Central memory CD4-positive, alpha-beta T cell (primary cell): Measurements from ENCODE around the gene NRL.

Experiments
- DNase-seq: peaks from one replicate; pipeline ENCODE4 v3.0.0; 2022

The NRL gene

DNA sequence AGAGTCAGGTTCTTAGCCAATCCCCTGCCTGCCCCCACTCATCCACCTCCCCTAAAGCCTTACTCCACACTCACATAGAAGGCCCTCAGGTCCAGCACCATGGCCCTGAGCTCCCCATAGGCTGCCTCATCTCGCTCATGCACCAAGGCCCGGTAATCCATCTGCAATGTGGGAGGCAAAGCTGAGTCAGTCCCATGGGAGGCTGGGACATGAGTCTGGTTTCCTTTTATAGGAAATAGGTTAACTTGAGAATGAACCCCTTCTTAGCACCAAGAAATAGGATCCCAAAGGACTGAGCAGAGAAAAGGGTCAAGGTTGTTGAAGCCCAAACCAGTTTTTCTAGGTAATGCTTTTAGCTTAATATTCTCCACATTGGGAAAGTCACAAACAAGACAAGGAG, 28.8 kb upstream of the NRL start:
- DNase-seq, result no peak

- DNase-seq, result peak; percentile 99
These were observed 26.5 kb upstream of the NRL start, which contains the start of gene EMC9 for GRCh38 chr14:24141097-24141880. EMC9 (minus strand) TSS chr14:24141591; CDS start chr14:24141304, 287 bp downstream.

GRCh38 chr14:24139272-24139934, 24.7 kb upstream of the NRL start:
- no peak for DNase-seq

- no peak for DNase-seq
These were observed 23.9 kb upstream of the NRL start for GRCh38 chr14:24138396-24139271.

DNA sequence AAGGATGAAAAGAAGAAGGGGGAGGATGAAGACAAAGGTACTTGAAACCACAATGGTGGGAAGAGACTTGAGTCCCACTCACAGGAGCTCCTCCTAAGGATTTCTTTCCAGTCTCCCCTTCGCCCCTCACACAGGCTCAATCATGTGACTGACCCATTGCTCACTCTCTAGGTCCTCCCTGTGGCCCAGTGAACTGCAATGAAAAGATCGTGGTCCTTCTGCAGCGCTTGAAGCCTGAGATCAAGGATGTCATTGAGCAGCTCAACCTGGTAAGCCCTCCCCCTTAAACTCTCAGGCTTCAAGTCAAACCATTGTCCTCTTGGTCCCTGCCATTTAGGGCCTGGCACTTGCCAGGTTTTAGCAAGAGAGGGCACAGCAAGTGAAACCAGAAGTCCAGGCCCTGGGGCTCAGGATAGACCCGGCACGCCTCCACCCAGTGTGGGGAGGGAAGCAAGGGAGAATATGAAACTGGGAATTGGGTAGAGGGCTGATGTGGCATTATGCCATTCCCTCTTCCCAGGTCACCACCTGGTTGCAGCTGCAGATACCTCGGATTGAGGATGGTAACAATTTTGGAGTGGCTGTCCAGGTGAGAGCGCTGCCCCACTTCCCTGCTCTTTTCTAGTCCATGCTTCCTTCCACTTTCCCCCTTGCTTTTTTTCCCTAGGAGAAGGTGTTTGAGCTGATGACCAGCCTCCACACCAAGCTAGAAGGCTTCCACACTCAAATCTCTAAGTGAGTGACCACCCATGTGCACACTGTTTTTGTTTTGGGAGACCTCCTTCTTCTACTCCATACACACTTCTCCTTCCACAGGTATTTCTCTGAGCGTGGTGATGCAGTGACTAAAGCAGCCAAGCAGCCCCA, 23.0 kb upstream of the NRL start:
- DNase-seq, result no peak

DNA sequence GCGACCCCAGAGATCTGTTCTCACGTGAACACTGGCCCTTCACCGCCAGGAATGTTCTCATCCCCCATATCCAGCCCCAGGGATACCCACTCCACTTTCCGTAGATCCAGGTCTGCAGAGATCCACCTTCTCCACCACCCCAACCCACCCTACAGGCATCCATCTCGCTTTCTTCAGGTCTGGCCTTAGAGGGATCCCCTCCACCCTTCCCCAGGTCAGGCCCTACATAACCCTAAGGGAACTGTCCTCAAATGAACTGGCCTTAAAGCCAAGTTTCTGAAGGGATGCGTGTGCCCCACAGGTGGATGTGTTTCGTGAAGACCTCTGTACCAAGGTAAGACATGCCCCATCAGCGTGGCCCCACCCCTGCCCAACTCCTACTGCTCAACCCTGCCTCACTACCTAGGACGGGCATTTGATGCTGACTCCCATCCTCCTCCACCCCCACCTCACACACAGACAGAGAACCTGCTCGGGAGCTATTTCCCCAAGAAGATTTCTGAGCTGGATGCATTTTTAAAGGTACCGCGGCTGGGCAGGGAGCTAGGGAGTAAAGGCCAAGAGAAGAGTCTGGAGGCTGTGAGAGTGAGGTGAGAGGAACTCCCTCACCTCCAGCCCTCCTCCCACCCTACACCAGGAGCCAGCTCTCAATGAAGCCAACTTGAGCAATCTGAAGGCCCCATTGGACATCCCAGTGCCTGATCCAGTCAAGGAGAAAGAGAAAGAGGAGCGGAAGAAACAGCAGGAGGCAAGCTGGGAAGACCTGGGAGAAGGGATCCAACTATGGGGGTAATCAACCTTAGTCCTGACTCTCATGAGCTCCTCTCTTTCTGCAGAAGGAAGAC, 22.2 kb upstream of the NRL start:
- no peak for DNase-seq

- peak; percentile 90 for DNase-seq
These were observed 21.3 kb upstream of the NRL start, which contains the start of gene PSME1 for GRCh38 chr14:24135834-24136683. PSME1 (plus strand) TSS chr14:24136194; CDS start chr14:24136263, 69 bp downstream.

DNA sequence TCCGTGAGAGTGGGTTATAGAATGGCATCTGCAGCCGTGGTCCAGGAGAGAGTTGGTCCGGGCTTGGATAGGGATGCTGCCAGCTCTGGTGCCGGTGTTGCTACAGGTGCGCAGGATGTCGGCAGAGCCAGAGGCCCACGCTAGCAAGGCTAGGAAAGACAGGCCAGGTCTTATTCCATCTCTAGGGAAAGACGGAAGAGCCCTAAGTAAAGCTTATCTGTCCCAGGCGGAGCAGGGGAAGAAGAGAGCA, 20.8 kb upstream of the NRL start:
- DNase-seq, result no peak

DNA sequence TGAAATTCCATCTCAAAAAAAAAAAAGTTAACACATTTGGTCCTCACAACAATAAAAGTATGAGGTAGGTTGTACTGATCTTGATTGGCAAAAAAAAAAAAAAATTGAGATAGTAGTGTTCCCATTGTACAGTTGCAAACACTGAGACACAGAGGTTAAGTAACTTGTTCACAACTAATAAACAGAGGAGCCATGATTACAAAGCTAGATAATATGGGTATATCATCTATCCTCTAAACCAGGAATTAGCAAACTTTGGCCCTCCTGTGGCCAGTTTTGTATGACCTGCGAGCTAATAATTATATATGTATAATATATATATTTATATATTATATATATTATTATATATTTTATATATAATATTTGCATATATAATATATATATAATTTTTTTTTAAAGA, 19.0 kb upstream of the NRL start:
- DNase-seq, result no peak

DNA sequence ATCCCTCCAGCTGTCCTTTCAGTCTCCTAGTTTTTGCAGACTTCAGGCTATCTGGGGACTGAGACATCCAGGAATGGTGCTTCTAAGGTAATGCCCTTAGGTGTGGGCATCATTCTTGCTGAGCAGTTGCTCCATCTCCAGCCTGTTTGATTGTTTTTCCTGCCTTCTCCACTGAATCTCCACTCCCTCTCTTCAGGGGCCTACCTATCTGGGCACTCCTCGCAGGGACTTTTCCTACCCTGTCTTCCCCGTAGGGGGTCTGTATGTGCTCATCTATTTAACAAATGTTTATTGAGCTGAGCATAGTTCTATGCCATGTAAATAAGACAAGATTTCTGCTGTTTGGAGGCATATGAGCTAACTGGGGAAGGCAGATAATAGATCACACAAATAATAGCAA, 18.2 kb upstream of the NRL start:
- no peak for DNase-seq

DNA sequence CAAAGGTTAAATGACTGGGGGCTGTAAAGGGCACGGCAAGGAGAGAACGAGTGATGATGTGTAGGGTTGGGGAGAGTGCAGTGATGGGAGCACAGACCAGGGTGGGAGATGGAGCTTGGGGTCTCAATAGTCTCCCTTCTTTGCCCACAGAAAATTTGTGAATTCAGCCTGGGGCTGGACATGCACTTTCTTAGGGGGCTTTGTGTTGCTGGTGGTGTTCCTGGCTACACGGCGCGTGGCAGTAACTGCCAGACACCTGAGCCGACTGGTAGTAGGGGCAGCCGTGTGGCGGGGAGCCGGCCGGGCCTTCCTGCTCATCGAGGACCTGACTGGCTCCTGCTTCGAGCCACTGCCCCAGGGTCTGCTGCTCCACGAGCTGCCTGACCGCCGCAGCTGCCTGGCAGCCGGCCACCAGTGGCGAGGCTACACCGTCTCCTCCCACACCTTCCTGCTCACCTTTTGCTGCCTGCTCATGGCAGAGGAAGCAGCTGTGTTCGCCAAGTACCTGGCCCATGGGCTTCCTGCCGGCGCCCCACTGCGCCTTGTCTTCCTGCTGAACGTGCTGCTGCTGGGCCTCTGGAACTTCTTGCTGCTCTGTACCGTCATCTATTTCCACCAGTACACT, 17.4 kb upstream of the NRL start:
- peak; percentile 32 for DNase-seq

DNA sequence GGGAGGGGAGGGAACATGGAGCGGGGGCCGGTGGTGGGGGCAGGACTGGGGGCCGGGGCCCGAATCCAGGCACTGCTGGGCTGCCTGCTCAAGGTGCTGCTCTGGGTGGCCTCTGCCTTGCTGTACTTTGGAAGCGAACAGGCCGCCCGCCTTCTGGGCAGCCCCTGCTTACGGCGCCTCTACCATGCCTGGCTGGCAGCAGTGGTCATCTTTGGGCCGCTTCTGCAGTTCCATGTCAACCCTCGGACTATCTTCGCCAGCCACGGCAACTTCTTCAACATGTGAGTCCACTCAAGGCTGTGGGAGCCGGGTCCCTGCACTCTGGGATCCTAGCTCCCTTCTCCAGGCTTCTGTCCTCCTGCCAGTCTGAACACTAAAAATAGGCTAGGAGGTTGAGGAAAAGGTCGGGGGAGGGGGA, 16.8 kb upstream of the NRL start:
- no peak for DNase-seq

DNA sequence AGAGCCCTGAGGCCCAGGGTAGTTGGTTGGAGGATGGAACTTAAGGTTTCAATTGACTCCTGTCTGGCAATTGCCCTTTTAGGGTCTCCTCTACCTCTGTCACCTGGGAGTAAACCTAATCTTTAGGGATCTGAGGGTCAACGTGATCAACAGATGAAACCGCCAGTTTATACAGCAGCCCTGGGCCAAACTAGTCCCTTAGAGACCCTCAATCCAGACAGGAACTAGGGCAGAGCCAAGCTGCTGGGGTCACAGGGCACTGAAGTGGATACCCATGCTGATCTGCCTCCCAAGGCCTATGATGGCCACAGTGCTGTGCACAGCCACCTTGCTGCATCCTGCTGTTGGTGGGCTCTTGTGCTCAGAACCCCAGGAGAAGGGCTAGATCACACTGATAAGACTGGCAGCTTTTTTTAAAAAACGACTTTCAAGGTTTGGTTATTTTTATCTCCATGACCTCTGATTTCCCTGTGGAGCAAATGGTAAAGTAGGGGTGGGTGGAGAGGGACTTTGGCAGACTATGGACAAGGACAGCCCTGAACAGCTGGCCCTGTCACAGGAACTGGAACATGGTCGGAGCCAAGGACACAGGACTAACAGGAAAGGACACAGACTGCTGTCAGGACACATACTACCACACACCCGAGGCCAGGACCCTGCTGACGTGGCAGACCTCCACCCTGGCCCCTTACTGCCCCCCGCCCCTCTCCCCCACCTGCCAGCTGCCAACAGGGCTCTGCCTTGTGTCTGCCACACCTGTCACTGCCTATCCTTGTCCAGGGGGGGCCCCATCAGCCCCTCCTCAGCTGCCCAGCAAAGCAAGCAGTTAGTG, 16.2 kb upstream of the NRL start:
- DNase-seq, result no peak

GRCh38 chr14:24130380-24130716, 15.6 kb upstream of the NRL start, which contains the start of gene FITM1:
FITM1 (plus strand) TSS chr14:24130659; CDS start chr14:24131564, 905 bp downstream.
- no peak for DNase-seq

DNA sequence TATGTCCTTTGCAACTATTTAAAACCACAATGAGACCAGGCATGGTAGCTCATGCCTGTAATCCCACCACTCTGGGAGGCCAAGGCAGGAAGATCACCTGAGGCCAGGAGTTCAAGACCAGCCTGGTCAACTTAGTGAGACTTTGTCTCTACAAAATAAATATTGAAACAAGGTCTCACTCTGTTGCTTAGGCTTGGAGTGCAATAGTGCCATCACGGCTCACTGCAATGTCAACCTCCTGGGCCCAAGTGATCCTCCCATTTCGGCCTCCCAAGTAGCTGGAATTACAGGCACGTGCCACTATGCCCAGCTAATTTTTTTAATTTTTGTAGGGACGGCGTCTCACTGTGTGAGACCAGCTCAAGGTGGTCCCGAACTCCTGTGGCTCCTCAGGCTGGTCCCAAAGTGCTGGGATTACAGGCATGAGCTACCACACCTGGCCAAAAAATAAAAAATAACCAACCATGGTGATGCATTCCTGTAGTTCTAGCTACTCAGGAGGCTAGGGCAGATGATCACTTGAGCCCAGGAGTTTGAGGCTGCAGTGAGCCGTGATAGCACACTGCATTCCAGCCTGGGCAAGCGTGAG, 14.8 kb upstream of the NRL start:
- DNase-seq, result no peak

GRCh38 chr14:24127673-24128072, 12.9 kb upstream of the NRL start:
- no peak for DNase-seq

- DNase-seq, result no peak
These were observed 12.2 kb upstream of the NRL start for GRCh38 chr14:24126939-24127338.
